HG03520 (cell line): Measurements from ENCODE around the gene COBL.

Experiments used
- ATAC-seq: cut with Tn5 transposase; IDR thresholded peaks from one replicate; pipeline ENCODE4 v1.9.1; 2021; ENCODE audit warnings: mild to moderate bottlenecking, moderate library complexity; ENCODE audit not compliant: unreplicated experiment

The COBL gene

DNA sequence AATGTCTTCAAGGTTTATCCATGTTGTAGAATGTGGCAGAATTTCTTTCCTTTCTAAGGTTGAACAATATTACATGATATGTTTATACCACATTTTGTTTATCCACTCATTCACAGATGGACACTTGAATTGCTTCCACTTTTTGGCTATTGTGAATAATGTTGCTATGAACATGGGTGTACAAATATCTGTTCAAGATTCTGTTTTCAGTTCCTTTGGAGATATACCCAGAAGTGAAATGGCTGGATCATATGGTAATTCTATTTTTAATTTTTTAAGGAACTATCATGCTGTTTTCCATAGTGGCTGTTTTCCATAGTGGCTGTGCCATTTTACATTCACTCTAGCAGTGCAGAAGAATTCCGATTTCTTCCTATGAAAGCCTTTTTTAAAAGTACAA lies 339.2 kb downstream of the COBL start:
- ATAC-seq = no peak

- ATAC-seq = no peak
Measured at GRCh38 chr7:50976064-50976463, 340.5 kb downstream of the COBL start.

DNA sequence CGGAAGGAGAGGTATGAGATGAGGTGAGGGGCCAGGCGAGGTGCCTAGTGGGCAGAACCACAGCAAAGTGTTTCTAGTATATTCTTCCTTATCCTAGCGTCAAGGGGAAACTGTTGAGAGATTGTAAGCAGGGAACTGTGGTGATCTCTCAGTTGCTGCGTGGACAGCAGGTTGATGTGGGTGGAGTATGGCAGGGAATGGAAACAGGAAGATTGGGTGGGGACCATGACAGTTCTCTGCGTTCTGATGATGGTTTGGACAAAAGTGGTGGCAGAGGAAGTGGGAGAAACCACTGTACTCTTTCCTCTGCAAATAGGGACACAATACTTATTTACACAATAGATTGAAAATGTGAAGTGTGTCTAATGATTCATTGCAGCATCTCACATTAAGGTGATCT lies 342.4 kb downstream of the COBL start:
- no peak for ATAC-seq

- ATAC-seq = no peak
Measured at GRCh38 chr7:50973814-50974213, 342.8 kb downstream of the COBL start.

DNA sequence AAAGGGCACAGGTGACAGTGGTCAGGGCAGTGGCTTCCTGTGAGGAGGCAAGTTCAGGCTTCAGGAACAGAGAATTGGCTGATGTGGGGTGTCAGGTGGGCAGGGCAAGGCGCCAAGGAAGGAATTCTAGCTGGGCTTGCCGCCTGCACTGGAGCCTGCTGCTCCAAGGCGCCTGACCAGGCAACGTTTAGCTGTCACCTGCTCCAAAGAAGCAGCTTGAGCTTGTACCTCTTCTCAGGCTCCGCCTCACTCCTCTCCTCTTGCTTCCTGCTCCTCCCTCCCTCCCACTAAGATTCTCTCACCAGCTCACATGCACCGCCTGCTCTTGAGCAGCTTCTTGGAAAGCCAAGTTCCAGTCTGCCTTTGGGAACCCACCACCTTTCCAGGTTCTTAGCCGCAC lies 346.5 kb downstream of the COBL start:
- ATAC-seq = no peak
